ENCODE data around the gene TAF5.
A peak's percentile ranks its signal among the peaks of the same experiment; 100 is the strongest.
"Not testable (repeated sequence)": the region's sequence is repeated elsewhere in the genome, so short reads cannot be mapped to it uniquely, and the experiment has no call there.

The TAF5 gene

GRCh38 chr10:103413564-103413963 is 45.8 kb downstream of the TAF5 start:
- no peak for DNase-seq (ENCODE audit: low read depth)

GRCh38 chr10:103415581-103415980 is 47.8 kb downstream of the TAF5 start:
- DNase-seq (ENCODE audit: low read depth): no peak

- peak; percentile 69 for DNase-seq (ENCODE audit: low read depth)
These were observed 48.8 kb downstream of the TAF5 start for GRCh38 chr10:103416436-103417147.

- not testable (repeated sequence) for DNase-seq (ENCODE audit: low read depth)
These were observed 49.3 kb downstream of the TAF5 start for GRCh38 chr10:103417148-103417469.

- DNase-seq (ENCODE audit: low read depth): no peak
These were observed 49.8 kb downstream of the TAF5 start for GRCh38 chr10:103417601-103418000.

GRCh38 chr10:103419101-103419500 is 51.3 kb downstream of the TAF5 start:
- DNase-seq (ENCODE audit: low read depth): no peak

- no peak for DNase-seq (ENCODE audit: low read depth)
These were observed 56.0 kb downstream of the TAF5 start for GRCh38 chr10:103423748-103424147.

- no peak for DNase-seq (ENCODE audit: low read depth)
These were observed 60.1 kb downstream of the TAF5 start for GRCh38 chr10:103427866-103428265.

GRCh38 chr10:103428989-103429643 is 61.3 kb downstream of the TAF5 start:
- DNase-seq (ENCODE audit: low read depth): no peak

- no peak for DNase-seq (ENCODE audit: low read depth)
These were observed 61.9 kb downstream of the TAF5 start for GRCh38 chr10:103429647-103430046.

GRCh38 chr10:103431902-103432301 is 64.1 kb downstream of the TAF5 start:
- no peak for DNase-seq (ENCODE audit: low read depth)

- DNase-seq (ENCODE audit: low read depth): no peak
These were observed 66.1 kb downstream of the TAF5 start for GRCh38 chr10:103433858-103434257.

All from ELR (cell line).